Fibroblast of lung (primary cell): ENCODE results near the gene GOLGA8B.

Experiments used
- CTCF ChIP-seq, 2 donors: IDR thresholded peaks in 1 of 2; conservative IDR thresholded peaks in 1 of 2; 1 replicate in 1 of 2; 2 replicates in 1 of 2; pipeline ENCODE4 v1.5.1; 2011 to 2012; ENCODE audit warnings: low read length in 2 of 2, control low read depth in 1 of 2, inconsistent platforms in 1 of 2, low read depth in 1 of 2, mild to moderate bottlenecking in 1 of 2
- EZH2 ChIP-seq: IDR thresholded peaks from 2 replicates; pipeline ENCODE4 v1.5.1; 2012; ENCODE audit warnings: low read length, control low read depth, mild to moderate bottlenecking; ENCODE audit errors: missing control alignments

- TF ChIP-seq CTCF (conservative IDR thresholded peaks at IDR 0.05 in 1 of 2, IDR thresholded peaks at IDR 0.05 in 1 of 2; ENCODE audit: low read depth in 1 of 2, low read length in 2 of 2) (no peak), EZH2 (no peak)
These were observed 17.5 kb upstream of the GOLGA8B start for GRCh38 chr15:34600923-34601322.
